ENCODE measurements around the gene GRPEL1. TPM values are rescaled to one million over a fixed set of nuclear protein-coding genes. Genes with fewer than 3 reads are reported as not detected.

Gene GRPEL1
- total and polyA plus RNA-seq, 3 donors from 2014 or later, result 40.8 to 88.6 (median 58.5) TPM

DNA sequence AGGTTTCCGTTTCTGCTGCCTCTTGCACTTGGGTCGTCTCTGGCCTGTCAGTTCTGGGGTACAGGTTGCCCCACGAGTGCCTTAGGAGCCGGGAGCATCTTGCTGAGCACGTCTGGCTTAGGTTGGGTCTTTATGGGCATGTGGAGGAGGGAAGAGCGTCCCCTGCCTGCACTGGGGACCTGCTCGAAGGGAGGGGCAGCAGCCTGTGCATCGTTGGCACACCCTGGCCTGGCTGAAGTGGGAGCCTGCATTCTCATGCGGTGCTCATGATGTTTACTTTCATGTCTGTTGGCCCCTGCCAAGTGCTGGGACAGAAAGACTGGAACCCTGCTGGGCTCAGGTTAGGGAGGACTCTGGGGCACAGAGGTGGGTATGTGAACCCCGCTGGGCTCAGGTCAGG, 48.5 kb downstream of the GRPEL1 start:
- TF ChIP-seq CTCF (IDR thresholded peaks at IDR 0.05) (no peak), POLR2A (IDR thresholded peaks at IDR 0.05) (no peak)
- no peak overlapping the region for H3K27ac ChIP-seq
- H3K36me3 ChIP-seq (ENCODE audit: low read depth, missing control alignments), result no peaks in the 10 kb centered on the region
- DNase-seq, result no peak
- H3K4me1 ChIP-seq, result no peaks in the 10 kb centered on the region
- H3K9me3 ChIP-seq, result no peaks in the 10 kb centered on the region
- intact Hi-C loops (cut with DNase I; ENCODE audit: low total_unique reads), result no loop called here
- no peaks in the 10 kb centered on the region for H3K27me3 ChIP-seq
- 71 to 93% methylated on average over 5 to 10 of the region's 10 CpGs for WGBS, 2 donors
- no peak overlapping the region for H3K4me3 ChIP-seq

- TF ChIP-seq CTCF (IDR thresholded peaks at IDR 0.05) (no peak), POLR2A (IDR thresholded peaks at IDR 0.05) (no peak)
- H3K27me3 ChIP-seq, result no peaks in the 10 kb centered on the region
- H3K27ac ChIP-seq, result no peak overlapping the region
- H3K36me3 ChIP-seq (ENCODE audit: low read depth, missing control alignments), result no peaks in the 10 kb centered on the region
- no peak overlapping the region for H3K4me3 ChIP-seq
- 89 to 96% methylated on average over 6 to 9 of the region's 9 CpGs for WGBS, 2 donors
- intact Hi-C loops (cut with DNase I; ENCODE audit: low total_unique reads), result no loop called here
- H3K9me3 ChIP-seq, result no peaks in the 10 kb centered on the region
- no peaks in the 10 kb centered on the region for H3K4me1 ChIP-seq
- DNase-seq, result no peak
Observed at GRCh38 chr4:7018281-7018680, 49.6 kb downstream of the GRPEL1 start.

- DNase-seq, result no peak
- intact Hi-C loops (cut with DNase I; ENCODE audit: low total_unique reads), result no loop called here
- TF ChIP-seq CTCF (IDR thresholded peaks at IDR 0.05) (no peak), POLR2A (IDR thresholded peaks at IDR 0.05) (no peak)
- H3K27me3 ChIP-seq, result no peaks in the 10 kb centered on the region
- WGBS, 2 donors, result 94% methylated on average over 6 of the region's 6 CpGs
- H3K9me3 ChIP-seq, result no peaks in the 10 kb centered on the region
- no peak overlapping the region for H3K4me3 ChIP-seq
- H3K27ac ChIP-seq, result no peak overlapping the region
- no peaks in the 10 kb centered on the region for H3K4me1 ChIP-seq
- no peaks in the 10 kb centered on the region for H3K36me3 ChIP-seq (ENCODE audit: low read depth, missing control alignments)
Observed at GRCh38 chr4:7017446-7018048, 50.3 kb downstream of the GRPEL1 start.

DNA sequence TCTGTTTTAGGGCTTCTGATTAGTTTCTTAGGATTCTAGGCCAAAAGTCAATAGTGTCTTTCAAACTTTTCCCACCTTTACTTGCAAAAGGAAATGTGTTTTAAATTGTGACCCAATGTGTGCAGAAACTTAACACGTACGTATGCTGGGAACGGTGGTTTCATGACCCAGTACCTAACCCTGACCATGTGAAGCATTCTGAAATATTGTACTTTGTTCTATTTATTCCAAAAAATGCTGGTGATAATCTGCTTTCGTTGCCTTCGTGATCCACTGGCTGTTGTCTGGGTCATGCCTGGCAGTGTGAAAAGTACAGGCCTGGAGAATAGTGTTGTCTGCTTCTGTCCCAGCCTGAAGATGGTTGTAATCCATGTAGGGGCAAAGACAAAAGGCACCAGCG, 51.4 kb downstream of the GRPEL1 start:
- no peaks in the 10 kb centered on the region for H3K27me3 ChIP-seq
- WGBS, 2 donors, result 90 to 92% methylated on average over 6 of the region's 6 CpGs
- no peak overlapping the region for H3K27ac ChIP-seq
- TF ChIP-seq CTCF (IDR thresholded peaks at IDR 0.05), result no peak
- TF ChIP-seq POLR2A (IDR thresholded peaks at IDR 0.05), result no peak
- H3K4me1 ChIP-seq, result no peaks in the 10 kb centered on the region
- H3K9me3 ChIP-seq, result no peaks in the 10 kb centered on the region
- no peak overlapping the region for H3K4me3 ChIP-seq
- DNase-seq, result no peak
- intact Hi-C loops (cut with DNase I; ENCODE audit: low total_unique reads), result no loop called here
- H3K36me3 ChIP-seq (ENCODE audit: low read depth, missing control alignments), result no peaks in the 10 kb centered on the region

GRCh38 chr4:7016086-7016485, 51.8 kb downstream of the GRPEL1 start:
- no peaks in the 10 kb centered on the region for H3K27me3 ChIP-seq
- H3K27ac ChIP-seq, result no peak overlapping the region
- intact Hi-C loops (cut with DNase I; ENCODE audit: low total_unique reads), result no loop called here
- 69 to 72% methylated on average over 8 to 11 of the region's 11 CpGs for WGBS, 2 donors
- no peaks in the 10 kb centered on the region for H3K4me1 ChIP-seq
- TF ChIP-seq POLR2A (IDR thresholded peaks at IDR 0.05) (no peak), CTCF (IDR thresholded peaks at IDR 0.05) (no peak)
- no peaks in the 10 kb centered on the region for H3K9me3 ChIP-seq
- DNase-seq, result no peak
- no peak overlapping the region for H3K4me3 ChIP-seq
- no peaks in the 10 kb centered on the region for H3K36me3 ChIP-seq (ENCODE audit: low read depth, missing control alignments)

Data from testis (tissue), 3 donors.